NCI-H446 (cell line): ENCODE data around the gene CCDC24.

Experiments
- DNase-seq, 2 experiments: peaks; one replicate each; lab custom pipeline; 2025; lab: John Stamatoyannopoulos, UW

The CCDC24 gene

DNA sequence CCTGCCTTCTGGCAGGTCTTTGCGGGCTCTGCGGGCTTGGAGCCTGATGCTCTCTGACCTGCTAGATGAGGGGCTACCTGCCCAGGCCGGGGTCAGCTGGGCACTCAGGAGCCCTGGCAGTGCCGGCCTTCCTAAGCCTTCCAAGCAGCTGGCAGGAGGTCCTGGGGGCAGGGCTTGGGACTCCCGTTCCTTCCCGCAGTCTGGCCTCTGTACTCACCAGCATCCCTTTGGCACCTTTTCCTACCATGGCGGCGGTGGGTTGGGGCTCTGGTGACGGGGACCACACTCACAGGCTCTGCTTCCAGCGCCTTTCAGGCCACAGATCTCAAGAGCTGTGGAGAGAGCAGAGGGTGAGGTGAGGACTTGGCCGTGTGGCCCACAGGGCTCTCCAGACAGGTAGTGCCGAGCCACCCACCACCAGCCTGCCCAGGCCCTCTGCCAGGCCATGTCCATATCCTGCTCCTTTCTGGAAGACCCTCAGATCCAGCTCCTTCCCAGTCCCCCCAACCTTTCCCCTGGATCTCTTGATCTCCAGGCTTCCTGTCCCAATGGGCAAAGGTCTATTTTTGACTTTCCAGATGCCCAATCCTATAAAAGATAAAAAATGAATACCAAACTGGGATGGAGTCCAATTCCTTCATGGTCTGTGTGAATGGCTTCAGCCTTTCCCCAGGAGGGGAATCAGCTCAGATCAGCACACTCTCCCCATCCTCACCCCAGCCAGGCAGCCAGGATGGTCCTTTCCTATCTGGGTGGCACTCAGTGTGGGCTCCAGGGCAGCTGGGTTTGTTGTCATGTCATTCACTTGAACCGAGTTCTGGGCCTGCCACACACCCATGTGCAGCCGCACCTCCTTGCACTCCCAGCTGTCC, 32.9 kb downstream of the CCDC24 start:
- DNase-seq, result no peak

DNA sequence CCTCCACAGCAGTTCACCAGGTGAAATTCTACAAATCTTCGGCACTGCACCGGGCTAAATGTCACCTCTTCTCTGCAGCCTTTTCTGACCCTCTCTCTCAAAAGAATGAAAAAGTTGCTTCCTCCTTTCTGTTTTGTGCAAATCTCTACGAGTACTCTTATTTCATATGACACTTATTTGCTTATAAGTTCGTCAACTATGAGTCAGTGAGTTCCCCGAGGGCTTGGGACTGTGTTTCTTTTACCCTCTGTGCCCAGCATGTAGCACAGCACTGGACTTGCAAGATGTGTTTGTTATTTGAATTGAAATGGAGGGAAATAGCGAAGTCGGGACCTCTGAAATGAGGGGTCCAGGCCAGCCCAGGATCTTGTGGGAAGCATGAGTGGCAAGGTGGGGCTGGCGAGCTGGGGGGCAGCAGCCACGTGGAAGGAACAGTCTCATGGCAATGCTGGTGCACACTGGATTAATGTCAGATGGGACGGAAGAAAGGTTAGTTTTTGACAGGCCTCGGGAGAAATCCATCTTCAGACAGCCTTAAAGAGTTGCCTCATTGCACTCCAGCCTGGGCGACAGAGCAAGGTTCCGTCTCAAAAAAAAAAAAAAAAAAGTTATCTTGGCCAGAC, 33.6 kb downstream of the CCDC24 start:
- DNase-seq, result no peak

DNA sequence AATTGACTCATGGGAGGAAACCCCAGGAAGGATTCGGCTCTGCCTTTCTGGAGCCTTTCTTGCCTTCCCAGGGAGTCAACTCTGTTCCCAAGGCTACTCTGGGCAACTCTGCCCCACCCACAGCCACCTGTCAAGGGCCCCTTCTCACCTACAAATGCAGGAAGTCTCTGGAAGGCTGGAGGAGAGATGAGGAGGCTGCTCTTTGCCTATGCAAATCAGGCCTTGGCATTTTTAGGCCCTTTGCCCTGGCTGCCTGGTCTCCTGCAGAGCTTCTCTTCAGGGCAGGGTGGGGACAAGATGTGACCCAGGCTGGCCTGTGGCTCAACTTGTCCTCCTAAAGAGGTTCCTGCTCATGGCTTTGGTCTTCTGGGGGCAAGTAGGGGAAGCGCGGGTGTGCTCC, 34.4 kb downstream of the CCDC24 start:
- no peak for DNase-seq

DNA sequence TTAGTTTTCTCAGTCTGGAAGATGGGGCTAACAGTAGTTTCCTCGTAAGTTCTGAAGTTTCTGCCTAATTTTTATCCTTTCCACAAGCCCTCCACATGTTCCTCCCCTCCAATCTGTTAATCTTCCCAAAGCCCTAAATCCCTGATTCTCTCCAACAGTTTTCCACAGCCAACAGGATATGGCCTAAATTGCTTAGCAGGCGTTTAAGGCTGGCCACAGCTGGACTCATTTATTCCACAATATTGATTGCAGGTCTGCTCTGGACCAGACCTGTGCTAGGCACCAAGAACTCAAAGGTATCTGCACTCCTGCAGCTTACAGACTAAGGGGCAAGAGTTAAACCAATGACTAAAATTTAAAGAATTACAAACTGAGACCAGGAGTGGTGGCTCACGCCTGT, 35.9 kb downstream of the CCDC24 start:
- no peak for DNase-seq

DNA sequence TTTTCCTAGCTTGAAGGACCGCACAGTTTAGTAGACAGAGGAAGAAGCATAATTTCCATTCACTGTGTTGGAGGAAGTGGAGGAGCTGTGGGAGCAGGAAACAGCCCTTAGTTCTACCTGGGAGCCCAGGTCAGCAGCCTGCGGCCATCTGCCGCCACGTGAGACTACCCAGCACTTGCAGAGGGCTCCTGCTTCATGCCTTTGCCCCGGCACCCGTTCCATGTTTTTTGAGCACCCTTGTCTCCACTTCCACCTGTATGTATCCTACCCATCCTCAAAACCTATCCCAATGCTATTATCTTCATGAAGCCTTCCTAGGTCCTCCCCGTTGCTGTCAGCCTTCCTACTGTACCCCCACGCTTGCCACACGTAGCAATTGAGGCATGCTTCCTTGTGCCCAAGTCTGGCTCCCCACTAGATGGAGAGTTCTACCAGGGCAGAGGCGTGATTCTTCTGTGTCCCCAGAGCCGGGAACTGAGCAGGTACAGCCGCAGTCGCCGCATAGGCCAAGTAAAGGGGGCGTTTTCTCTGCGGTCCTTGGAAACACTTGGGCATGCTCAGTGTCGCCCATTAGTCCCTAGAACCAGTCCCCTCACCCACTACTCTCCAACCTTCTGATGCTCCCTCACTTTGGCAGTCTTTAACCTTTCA, 38.0 kb downstream of the CCDC24 start:
- DNase-seq, result no peak

DNA sequence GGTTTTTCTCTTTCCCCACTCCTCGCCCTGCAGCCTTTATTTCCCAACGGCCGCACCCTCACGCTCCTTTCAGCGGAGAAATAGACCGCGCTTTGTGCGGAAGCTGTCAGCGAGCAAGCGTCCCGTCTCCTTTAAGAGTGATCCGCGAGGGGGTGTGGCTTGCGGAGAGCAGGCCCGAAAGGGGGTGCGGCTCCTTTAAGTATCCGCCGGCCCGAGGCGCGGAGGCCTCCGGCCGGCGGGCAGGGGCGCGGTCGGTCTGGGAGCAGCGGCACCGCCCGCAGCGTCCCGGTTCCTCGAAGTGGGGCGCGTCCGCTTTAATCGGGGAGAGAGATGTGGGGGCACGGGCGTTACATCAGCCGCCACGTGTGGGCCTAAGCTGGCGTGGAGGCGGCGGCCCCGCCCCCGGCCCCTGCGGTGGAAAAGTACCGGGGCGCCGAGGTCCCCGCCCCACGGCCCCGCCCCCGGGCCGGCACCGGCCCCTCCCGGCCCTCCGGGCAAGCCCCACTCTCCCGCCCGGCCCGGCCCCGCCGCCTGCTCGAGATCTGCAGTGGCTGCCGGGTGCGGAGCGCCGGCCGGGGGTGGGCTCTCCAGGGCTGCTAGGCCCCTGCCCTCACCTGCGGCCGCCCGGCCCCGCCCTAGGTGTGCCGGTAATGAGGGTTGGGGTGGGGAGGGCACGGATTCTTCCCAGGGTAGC, 38.7 kb downstream of the CCDC24 start:
- peak; percentile 62 to 85 for DNase-seq

DNA sequence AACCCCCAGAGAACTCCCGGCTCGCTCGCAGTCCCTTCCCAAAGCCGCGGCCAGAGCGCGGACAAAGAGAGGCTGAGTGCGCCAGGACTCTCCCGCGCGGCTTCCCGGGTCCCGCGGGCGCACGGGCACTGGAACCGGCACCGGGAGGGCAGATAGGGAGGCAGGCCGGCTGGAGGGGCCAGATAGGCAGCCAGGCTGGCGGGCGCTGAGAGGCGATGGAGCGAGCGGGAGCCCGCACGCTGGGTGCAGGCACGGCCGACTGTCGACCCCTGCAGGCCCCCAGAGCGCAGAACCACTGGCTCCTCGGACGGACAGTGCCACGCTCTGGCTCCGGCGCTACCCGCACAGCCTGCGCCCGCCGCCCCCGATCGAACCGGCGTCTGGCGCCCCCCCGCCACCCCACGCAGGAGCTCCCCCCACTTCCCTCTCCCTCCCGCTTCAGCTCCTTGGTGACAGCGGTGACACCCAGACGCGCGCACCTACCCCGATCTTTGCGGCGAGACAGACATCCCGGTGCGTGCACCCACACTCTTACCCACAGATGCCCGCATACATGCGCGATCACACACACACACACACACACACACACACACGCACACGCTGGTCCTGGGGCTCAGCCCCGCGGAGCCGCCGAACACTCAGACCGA, 39.3 kb downstream of the CCDC24 start:
- DNase-seq, result no peak

DNA sequence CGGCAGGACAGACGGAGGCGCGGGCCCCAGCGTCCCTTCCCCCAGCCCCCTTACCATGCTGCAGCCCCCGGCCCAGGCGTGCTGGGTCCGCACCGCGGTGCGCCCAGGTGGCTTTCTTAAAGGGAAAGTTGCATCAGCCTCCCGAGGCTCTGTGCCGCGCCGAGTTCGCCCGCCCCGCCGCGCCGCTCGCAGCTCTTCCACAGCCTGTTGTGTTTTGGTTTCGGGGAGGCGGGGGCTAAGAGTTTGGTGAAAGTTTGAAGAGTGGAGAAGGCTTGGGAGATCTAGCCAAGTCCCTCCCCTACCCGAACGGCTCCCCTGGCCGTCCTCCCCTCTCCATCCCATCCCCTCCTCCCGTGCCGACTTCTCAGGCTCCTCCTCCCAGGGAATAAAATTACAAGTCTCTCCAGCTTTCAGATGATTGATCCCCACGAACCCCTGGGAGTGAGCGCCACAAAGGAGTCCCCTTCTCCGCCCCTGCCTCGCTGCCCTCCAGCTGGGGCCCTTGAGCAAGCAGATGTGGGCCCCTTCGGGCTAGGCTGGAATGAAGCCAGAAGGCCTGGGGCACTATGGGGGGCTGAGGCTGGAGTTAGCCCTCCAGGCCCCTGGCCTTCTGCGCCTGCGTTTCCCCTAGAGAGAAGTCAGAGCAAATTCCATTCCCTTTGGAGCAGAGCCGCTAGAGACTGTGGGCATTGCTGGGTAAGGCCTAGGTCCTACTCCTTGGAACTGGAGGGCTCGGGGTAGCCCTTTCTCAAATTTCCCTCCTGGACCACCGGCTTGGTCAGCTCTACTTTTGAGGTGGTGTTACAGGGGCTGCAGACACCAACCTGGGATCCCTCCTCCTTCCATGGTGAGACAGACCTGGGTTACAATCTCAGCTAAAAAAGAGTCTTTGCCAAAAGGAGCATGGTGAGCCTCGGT, 40.1 kb downstream of the CCDC24 start, which contains the start of gene SLC6A9:
TSS of gene SLC6A9 (minus strand) at position 211 of the 918 bp plus-strand sequence. CDS start 7,185 bp downstream, outside the sequence.
- peak in 1 of 2 experiments; percentile 33 for DNase-seq

DNA sequence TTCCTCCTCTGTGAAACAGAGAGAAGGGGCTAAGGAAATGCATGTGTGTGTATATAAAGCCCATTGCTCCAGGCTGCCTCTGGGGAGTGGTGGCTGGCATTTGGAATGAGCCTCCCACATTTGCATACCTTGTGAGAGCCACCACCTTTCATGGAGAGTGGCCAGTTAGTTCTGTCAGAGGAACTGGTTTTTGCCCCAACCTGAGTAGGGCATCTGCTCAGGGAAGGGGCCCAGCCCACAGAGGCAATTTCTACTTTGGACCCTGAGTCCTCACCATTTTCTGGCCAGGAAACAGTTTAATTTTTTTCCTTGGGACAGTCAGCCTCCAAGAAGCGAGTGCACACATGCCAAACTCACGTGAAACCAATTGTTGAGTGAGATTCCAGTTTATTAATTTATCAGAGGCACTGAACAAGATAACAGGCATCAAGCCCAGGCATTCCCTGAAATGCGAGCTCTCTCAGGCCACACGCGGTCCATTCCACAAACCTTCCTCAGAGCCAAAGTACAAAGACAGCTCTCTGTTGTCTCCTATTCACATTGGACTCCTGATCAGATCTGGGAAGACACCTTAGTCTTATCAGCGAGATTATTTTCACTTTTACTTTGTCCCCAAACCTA, 40.9 kb downstream of the CCDC24 start:
- DNase-seq, result no peak

DNA sequence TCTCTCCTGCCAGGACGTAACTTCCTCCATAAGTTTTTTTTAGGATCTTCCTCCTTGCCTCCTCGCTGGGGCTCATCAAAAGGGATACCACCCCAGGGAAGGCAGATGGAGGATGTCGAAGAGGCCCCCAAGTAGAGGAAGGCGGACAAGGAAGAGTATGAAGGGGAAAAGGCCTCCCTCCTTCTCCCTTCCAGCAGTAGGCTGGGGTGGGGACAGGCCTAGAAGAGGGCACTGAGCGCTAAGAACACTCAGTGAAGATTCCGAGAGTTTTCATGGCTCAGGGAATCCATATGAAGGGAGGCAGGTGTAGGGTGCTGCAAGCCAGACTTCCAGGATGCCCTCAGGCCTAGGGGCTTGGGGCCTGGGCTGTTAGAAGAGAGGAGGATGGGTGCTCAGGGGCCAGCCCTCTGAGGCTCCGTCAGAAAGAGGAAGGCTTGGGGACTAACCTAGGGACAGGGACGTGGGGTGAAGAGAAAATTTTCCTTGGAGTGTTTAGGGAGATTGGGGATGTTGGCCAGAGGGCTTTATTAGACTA, 41.7 kb downstream of the CCDC24 start:
- no peak for DNase-seq

DNA sequence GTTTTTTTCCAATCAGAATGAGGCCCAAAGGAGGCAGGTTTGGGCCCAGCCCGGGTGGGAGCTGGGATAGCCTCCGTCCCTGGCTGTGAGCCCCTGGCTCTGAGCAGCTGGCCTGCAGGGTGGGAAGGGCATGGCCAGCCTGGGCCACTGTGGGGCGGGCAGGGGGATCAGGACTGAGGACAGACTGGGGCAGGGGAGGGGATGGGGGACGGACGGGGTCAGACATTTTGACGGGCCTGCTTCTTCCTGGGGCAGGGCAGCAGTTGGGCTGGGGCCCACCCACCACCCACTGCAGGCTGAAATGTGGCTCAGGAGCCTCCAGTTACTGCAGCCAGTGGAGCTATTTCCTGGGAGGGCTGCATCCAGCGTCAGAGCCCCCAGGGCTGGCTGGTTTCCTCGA, 42.4 kb downstream of the CCDC24 start:
- no peak for DNase-seq

DNA sequence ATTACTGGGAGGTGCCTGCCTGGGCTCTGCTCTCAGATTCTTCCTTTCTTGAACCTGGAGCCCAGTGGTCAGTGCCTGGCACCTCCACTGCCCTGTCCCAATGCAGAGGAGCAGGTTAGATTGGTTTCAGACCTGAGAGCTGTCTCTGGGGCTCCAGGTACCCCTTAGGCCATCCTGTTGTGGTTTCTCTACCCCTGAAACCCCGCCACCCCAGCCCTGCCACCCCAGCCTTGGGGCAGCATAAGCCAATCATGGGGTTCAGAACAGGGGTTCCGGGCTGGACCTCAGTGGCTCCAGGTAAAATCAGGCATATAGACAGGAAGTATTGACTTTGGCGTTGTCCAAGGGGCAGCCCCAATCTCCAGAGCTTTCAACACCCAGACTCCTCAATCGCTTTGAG, 43.0 kb downstream of the CCDC24 start:
- no peak for DNase-seq

DNA sequence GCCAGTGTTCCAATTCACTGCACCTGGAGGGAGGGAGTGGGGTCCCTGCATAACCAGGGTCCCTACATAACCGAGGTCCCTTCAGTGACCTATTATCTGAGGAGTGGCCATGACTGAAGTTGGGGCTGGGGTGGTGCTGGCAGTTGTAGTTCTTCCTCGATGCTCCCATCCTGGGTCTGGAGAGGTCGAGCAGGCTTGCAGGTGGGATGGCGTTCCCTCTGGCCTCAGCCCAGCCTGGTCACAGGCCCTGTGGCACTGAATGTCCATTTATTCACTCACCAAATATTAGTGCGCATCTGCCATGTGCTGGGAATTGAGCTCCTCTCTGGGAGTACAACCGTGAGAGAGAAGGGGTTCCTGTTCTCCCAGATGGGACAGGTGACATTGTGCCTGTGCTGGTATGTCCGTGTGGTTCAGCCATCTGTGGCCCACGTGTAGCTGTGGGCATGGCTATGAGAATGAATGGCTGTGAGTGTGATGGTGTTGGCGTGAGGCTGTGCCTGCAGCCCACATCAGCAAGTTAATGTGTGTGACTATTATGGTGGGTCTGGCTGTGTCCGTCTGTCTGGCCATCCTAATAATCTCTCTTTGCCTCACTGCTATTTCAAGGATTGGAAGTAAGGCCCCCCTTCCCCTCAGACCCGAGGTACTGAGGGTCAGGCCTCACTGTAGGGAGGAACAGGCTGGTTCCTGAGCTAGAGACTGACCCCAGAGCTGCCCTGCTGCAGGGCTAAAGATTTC, 43.7 kb downstream of the CCDC24 start:
- no peak for DNase-seq

DNA sequence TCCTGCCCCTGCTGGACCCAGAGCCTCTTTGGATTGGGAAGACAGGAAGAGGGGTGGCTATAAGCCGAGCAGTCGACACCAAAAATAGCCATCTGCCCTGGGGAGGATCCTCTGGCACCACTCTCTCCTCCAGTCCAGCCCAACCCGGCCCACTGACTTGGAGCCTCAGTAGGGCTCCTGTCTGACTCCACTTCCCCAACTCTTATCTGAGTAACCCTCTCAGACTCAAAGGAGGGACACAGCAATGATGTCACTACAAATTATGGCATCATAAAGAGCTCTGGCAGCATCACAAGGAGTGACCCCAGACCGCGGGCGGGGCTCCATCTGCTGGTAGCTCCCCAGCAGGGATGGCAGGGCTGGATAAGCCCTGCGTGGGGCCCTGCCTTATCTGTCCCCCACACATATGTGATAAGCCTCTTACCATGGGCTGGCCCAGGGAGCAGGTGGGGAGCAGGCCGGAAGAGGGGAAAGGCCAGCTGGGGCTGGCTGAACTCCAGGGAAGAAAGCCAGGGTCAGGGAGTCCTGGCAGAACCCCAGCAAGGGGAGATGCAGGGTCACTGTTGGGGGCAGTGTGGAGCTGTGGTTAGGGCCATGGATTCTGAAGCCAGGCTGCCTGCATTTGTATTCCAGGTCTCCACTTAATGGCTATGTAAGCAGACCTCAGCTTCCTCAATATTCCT, 44.5 kb downstream of the CCDC24 start:
- DNase-seq, result peak in 1 of 2 experiments; percentile 42

DNA sequence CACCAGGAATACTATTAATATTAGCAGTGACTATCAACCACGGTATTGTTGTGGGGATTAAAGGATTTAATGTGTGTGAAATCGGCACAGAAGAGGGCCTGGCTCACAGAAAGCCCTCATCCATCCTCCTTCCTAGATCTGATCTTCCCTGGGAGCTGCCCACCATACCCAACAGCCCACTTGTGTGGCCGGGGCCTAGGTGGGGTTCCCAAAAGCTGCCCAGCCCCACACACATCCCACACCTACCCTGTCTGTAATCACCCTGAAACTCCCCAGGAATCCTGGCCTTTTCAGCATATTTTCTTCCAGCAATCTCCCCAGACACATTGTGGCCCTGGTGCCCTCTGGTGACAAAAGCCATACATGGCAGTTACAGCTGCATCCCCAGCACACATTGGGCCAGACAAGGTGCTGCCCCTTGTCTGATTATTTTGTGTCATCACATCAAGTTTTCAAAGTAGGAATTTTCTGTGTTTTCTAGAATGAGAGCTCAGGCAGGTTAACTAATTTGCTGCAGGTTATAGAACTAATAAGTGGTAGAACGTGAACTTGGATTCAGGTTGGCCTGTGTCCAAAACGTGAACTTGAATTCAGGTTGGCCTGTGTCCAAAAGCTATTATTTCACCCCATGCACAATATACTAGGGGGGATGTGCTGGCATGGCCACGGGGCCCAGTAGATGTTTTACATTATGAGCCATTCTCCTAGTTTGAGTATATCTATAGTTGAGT, 45.2 kb downstream of the CCDC24 start:
- peak; percentile 76 to 85 for DNase-seq

DNA sequence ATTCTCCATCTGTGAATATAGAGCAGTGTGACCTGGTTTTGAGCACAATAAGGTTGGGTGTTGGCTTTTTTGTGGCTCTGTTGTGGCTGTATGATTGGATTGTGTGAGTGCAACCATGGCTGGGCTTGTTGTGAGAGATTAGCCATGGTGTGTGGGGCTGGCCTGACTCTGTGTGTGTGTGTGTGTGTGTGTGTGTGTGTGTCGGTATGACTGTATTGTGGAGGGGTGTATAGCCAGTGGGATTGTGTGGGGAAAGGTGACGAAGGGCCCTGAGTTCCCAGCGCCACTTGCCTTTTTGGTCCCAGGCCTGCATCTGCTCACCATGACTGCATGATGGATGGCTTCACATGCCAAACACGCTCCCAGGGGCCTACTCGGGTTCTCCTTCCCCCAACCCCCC, 45.8 kb downstream of the CCDC24 start:
- peak; percentile 53 for DNase-seq

DNA sequence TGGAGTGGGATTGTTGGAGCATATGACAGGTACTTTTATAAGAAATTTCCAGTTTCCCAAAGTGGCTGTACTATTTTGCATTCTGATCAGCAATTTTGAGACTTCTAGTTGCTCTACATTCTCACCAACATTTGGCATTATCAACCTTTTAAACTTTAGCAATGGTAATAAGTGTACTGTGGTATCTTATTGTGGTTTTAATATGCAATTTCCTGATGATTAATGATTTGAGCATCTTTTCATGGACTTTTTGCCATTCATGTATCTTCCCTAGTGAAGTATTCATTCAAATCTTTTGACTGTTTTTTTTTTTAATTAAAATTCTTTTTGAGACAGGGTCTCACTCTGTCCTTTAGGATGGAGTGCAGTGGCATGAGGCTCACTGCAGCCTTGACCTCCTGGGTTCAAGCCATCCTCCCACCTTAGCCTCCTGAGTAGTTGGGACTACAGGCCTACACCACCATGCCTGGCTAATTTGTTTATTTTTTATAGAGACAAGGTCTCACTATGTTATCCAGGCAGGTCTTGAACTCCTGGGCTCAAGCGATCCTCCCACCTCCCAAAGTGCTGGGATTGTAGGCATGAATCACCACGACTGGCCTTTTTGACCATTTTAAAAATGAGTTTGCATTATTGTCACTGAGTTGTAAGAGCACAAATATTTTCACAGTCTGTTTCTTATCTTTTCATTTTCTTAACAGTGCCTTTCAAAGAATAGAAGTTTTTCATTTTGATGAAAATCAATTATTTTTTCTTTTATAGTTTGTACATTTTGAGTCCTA, 47.7 kb downstream of the CCDC24 start:
- DNase-seq, result no peak
